M059J (cell line): ENCODE results near the gene RUSC2. TPM values are rescaled to one million over a fixed set of nuclear protein-coding genes. Genes with fewer than 3 reads are reported as not detected.
A peak's percentile ranks its signal among the peaks of the same experiment; 100 is the strongest.
"Not testable (repeated sequence)": the region's sequence is repeated elsewhere in the genome, so short reads cannot be mapped to it uniquely, and the experiment has no call there.

Experiments used
- DNase-seq: peaks from one replicate; pipeline ENCODE4 v3.0.0-alpha.2; 2012; ENCODE audit warnings: low read depth
- total RNA-seq: library from RNA; depleted of rRNA; stranded (reverse); fragments of >200 nt; shearing (Covaris generic); gene quantifications from 2 replicates; pipeline ENCODE4 v1.2.3, GENCODE V29; 2014

Gene RUSC2
- total RNA-seq, 1 experiment from 2014 or later: 24.3 TPM

DNA sequence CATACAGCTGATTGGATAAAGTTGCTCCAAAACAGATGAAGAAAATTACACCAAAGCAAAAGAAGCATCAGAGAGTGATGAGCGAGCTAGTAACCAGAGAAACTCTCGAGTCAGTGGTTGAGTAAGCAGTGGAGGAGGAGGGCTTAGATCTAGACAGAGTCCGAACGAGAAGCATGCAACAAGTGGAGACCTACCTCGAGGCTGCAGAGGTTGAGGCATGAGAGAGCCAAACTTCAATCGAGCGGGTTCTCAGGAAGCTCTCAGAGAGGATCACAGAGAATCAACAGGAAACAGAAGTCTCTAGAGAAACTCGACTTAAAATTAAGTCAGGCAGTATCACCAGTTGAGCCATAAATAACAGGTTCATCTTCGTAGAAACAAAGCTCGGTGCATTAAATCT, 6.1 kb downstream of the RUSC2 start:
- DNase-seq: no peak

DNA sequence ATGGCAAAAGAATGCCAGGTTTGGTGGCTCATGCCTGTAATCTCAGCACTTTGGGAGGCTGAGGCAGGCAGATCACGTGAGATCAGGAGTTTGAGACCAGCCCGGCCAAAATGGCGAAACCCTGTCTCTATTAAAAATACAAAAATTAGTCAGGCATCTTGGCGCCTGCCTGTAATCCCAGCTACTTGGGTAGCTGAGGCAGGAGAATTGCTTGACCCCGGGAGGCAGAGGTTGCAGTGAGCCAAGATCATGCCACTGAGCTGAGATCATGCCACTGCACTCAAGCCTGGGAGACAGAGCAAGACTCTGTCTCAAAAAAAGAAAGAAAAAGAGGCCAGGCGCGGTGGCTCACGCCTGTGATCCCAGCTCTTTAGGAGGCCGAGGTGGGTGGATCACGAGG, 8.3 kb downstream of the RUSC2 start:
- not testable (repeated sequence) for DNase-seq

GRCh38 chr9:35499029-35499700, 9.3 kb downstream of the RUSC2 start:
- no peak for DNase-seq

DNA sequence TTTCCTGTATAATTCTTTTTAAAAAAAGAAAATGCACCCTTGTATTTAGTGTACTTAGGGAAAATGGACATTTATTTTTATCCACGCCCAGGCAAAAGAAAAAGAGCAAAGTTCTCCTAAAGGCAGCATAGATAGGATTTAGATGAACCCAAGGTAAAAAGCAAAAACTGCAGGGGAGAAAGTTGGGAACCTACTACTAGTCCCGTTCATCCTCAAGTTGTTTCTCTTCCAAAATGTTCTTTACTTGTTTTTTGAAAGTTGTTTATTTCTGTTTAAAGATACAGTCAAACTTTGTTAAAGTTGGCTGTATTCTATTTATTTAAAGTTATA, 9.8 kb downstream of the RUSC2 start:
- no peak for DNase-seq

GRCh38 chr9:35500130-35500748, 10.3 kb downstream of the RUSC2 start:
- peak; percentile 11 for DNase-seq

DNA sequence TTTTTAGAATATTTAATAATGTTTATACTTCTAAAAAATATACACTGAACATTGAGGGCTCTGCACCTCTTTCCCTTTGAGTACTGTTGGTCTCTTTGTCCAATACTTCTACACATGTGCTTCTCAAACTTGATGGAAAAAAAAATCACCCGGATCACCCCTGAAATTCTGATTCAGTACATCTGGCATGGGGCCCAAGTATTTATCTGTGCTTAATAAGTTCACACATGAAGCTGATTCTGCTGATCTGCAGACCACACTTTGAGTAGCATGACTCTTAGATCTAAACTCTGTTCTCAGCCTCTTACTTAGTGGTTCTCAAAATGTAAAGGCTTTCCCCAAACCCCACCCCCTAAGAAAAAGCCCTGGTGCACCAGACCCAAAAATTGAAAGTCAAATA, 12.0 kb downstream of the RUSC2 start:
- no peak for DNase-seq

GRCh38 chr9:35506359-35506758, 16.4 kb downstream of the RUSC2 start:
- DNase-seq: no peak

- no peak for DNase-seq
Observed at GRCh38 chr9:35508069-35508468, 18.2 kb downstream of the RUSC2 start.

GRCh38 chr9:35510383-35510753, 20.5 kb downstream of the RUSC2 start:
- DNase-seq: peak; percentile 61

- peak; percentile 97 for DNase-seq
Observed at GRCh38 chr9:35510754-35511428, 21.0 kb downstream of the RUSC2 start.

DNA sequence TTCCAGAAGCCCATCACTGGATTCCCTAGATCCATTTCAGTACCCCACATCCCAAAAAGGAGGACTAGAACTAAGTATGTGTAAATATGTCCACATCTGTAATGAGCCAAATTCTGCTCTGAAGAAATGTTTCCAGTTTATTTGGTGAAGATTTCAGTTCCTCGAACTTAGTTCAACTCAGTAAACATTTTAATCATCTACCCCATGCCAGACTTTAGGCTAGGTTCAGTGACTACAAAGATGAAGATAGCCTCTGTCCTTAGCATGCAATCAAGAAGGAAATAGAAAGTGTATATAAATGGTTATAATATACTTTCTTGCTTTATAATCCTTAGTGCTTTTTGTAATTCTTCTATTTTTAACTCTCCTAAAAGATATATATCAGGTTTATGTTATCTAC, 21.5 kb downstream of the RUSC2 start:
- no peak for DNase-seq

DNA sequence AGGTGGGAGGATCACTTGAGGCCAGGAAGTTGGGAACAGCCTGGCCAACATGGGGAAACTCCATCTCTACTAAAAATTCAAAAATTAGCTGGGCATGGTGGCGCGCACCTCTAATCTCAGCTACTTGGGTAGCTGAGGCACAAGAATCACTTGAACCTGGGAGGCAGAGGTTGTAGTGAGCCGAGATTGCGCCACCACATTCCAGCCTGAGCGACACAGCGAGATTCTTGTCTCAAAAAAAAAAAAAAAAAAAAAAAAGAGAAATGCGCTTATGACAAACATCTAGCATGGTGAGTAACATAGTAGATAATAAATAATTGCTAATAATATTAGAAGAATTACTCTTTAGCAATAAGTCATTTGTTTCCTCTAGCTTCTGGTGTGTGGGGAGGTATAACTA, 25.9 kb downstream of the RUSC2 start:
- DNase-seq: peak; percentile 31

DNA sequence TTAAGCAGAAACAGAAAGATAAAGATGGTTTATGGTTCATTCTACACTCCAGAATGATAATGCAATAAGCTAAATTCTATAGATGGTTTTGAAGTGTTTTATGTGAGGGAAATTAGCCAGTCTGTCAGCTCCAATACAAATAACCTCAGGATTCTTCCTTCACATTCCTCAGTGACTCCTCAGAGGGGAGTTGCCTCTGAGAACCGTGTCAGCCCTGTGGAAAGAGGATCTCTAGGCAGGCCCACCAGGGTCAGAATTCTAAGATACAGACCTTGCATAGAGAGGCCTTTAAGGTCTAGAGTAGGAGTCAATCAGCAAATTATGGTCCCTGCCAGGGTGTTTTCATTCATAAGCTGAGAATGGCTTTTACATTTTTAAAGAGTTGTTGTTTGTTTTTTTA, 26.6 kb downstream of the RUSC2 start:
- peak; percentile 83 for DNase-seq

GRCh38 chr9:35517131-35517530, 27.2 kb downstream of the RUSC2 start:
- DNase-seq: peak; percentile 51

- no peak for DNase-seq
Observed at GRCh38 chr9:35517552-35518224, 27.8 kb downstream of the RUSC2 start.

GRCh38 chr9:35518225-35518821, 28.4 kb downstream of the RUSC2 start:
- peak; percentile 99 for DNase-seq

DNA sequence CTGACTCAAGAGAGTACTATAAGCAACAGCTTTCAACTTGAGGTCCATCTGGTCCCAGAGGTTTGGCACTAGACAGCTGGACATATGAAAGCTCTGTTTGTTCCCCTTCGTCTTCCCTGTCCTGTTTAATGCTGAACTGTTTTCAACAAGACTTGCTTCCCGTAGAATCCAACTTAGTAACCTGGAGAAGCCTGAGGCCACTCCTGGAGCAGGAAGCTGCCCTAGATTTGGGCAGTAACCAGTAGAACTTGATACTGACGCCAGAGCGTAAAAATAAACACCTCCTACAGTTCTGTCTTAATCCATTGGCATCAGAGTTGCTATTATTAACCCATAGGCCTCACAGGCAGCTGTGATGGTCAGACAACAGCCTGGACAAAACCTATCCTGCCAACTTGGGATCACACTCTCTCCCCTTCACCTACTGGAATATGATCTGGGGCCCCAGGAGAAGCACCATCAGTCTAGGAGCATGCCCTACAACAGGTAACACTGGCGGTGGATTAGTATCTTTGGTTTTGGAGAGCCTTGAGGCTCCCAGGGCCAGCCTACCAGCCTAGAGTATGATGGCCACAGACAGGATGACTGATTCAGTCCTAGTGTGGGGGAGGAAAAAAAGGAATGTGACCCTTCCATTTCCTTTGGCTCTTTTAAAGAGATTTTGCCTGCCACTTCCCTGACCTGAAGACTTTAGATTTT, 29.2 kb downstream of the RUSC2 start:
- DNase-seq: peak; percentile 88

DNA sequence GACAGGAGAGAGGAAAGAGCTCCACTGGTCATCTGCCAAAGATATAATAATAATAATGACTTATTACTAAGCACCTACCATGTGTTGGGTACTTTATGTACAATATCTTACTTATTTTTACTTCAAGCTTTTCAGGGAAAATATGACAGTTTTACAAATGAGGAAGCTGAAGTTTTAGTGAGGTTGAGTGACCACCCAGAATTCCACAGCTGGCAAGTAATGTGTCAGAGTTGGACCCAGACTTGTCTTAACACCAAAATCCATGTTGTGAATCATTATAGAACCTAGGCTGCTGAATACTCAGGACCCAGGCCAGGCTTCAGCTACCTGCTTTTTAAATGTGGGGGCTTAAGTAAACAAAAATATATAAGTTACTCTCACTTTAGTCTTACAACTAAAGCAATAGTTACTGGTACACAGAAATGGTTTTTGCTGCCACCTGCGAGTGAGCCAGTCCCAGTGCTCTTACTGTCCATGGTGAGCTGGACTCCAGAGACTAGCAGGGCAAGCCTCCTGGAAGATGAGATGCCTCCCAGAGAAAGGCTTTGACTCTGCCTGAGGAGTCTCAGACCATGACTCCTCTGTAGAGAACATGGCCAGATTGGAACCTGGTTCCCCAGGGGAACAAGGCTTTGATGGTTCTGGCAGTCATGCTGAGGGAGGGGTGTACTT, 29.9 kb downstream of the RUSC2 start:
- peak; percentile 53 for DNase-seq

DNA sequence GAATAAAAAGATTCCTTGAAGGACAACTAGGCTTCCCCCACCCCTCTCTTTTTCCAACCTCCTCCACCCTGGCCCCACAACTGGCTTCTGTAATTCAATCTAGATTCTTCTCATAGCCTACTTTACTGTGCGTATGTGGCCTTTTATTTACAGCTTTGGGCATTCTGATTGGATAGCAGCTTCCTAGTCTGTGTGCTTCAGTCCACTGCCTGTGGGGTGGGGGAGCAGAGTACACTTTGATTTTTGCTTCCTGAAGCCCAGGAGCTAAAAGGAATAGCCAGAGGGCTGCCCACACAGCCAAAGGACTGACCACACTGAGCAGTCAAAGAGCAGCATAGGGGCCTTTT, 30.4 kb downstream of the RUSC2 start:
- DNase-seq: peak; percentile 68

DNA sequence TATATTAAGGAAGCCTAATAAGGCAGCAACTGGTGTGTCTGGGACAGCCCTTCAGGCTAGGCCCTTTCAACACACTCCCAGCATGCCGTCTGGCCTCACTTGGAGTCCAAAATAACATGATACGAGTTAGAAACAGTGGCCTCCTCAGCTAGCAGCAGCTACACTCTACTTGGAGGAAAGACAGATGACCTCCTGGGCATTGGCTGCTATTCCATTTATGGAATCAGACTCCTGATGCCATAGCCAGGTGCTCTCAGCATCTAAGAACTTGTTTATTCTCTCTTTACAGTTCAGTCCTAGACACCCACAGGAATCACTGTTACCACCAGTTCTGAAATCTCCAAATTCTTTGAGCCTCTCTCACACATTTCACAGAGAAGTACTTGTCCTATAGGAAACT, 31.8 kb downstream of the RUSC2 start:
- peak; percentile 63 for DNase-seq

DNA sequence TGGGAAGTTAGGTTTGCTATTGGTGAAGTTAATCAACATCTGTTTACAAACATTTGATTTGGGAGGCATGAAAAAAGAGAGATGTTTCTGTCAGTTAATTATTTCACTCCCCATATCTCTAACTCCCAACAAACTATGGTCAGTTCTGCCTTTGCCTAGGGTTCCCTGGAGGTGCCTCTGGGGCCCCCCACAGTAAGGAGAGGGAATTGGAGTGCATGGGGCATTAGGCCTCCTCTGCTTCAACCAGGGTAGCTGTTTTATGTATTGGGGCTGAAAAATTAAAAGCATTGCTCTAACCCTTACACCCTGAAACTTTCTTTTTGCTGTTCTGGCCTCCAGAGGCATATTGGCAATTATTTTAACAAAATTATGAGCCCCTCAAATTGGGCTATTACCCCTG, 32.3 kb downstream of the RUSC2 start:
- peak; percentile 36 for DNase-seq
